ENCODE results near the gene DPY19L1.
"Not testable (repeated sequence)": the region's sequence is repeated elsewhere in the genome, so short reads cannot be mapped to it uniquely, and the experiment has no call there.

Gene DPY19L1

GRCh38 chr7:34878944-34879735, 158.1 kb downstream of the DPY19L1 start:
- not testable (repeated sequence) for DNase-seq (ENCODE audit: low read depth, low spot score); H3K27ac ChIP-seq
